SK-N-SH (cell line): ENCODE data around the gene KMT2B. TPM values are rescaled to one million over a fixed set of nuclear protein-coding genes. Genes with fewer than 3 reads are reported as not detected.

Experiments used
- CTCF ChIA-PET: fragments of 300-600, 350-600 bp; formaldehyde crosslinking; extraction: SDS; loops from one replicate; lab custom pipeline; 2021; lab: Yijun Ruan, JAX
- POLR2A ChIA-PET: fragments of 350-600 bp; sonication (Branson Sonifier 250); formaldehyde crosslinking; extraction: SDS; loops from one replicate; lab custom pipeline; 2020; ENCODE audit warnings: antibody characterized with exemption, inconsistent platforms; lab: Yijun Ruan, JAX
- DNase-seq: peaks from one replicate; pipeline ENCODE4 v3.0.0; 2012
- H2AFZ ChIP-seq: fragments of 200-600 bp; sonication (generic); 2 replicates; pipeline ENCODE4 v1.8.1; 2016; ENCODE audit warnings: antibody characterized with exemption, mild to moderate bottlenecking, low read depth
- H3F3A ChIP-seq: fragments of 200-600 bp; sonication (generic); replicated peaks from 2 replicates; pipeline ENCODE3; 2016; ENCODE audit warnings: antibody characterized with exemption, mild to moderate bottlenecking; ENCODE audit not compliant: insufficient read depth
- H3K27ac ChIP-seq, 2 experiments: fragments of 200-500 bp in 1 of 2; fragments of 200-600 bp in 1 of 2; sonication (Bioruptor generic) in 1 of 2; sonication (generic), shearing (Covaris generic) in 1 of 2; 2 replicates each; pipeline versions ENCODE4 v1.5.1 to v1.6.1; 2014 to 2016; ENCODE audit warnings: low read depth in 2 of 2, inconsistent platforms in 1 of 2, low read length in 1 of 2, mild to moderate bottlenecking in 1 of 2, mixed read lengths in 1 of 2
- H3K27me3 ChIP-seq: fragments of 200-600 bp; sonication (generic), shearing (Covaris generic); 2 replicates; pipeline ENCODE4 v1.6.1; 2016; ENCODE audit warnings: mixed run types; ENCODE audit not compliant: insufficient read depth
- H3K36me3 ChIP-seq, 2 experiments: fragments of 200-500 bp in 1 of 2; fragments of 200-600 bp in 1 of 2; sonication (Bioruptor generic) in 1 of 2; sonication (generic) in 1 of 2; replicated peaks in 1 of 2; 2 replicates each; pipeline versions ENCODE3 to v1.5.1; 2014 to 2016; ENCODE audit warnings: low read length in 1 of 2, mild to moderate bottlenecking in 1 of 2; ENCODE audit not compliant: insufficient read depth in 2 of 2, control insufficient read depth in 1 of 2
- H3K4me1 ChIP-seq, 2 experiments: fragments of 200-500 bp in 1 of 2; fragments of 200-600 bp in 1 of 2; sonication (Bioruptor generic) in 1 of 2; sonication (generic), shearing (Covaris generic) in 1 of 2; 2 replicates each; pipeline versions ENCODE4 v1.5.1 to v1.6.1; 2014 to 2016; ENCODE audit warnings: low read depth in 1 of 2, low read length in 1 of 2, mixed run types in 1 of 2; ENCODE audit not compliant: insufficient read depth in 2 of 2, control insufficient read depth in 1 of 2
- H3K4me2 ChIP-seq: fragments of 200-600 bp; sonication (generic), shearing (Covaris generic); 2 replicates; pipeline ENCODE4 v1.6.1; 2017; ENCODE audit warnings: mixed run types
- H3K4me3 ChIP-seq, 2 experiments: fragments of 200-500 bp in 1 of 2; fragments of 200-600 bp in 1 of 2; sonication (Bioruptor generic) in 1 of 2; sonication (generic), shearing (Covaris generic) in 1 of 2; 2 replicates each; pipeline versions ENCODE4 v1.5.1 to v1.8.1; 2014 to 2016; ENCODE audit warnings: low read depth in 2 of 2, inconsistent platforms in 1 of 2, low read length in 1 of 2, mild to moderate bottlenecking in 1 of 2, mixed read lengths in 1 of 2, moderate library complexity in 1 of 2
- H3K79me2 ChIP-seq: fragments of 200-600 bp; sonication (generic); 2 replicates; pipeline ENCODE4 v1.8.1; 2017; ENCODE audit warnings: mild to moderate bottlenecking; ENCODE audit not compliant: insufficient read depth
- H3K9ac ChIP-seq: fragments of 200-600 bp; sonication (generic); 2 replicates; pipeline ENCODE4 v1.6.1; 2017; ENCODE audit warnings: mixed run types
- H3K9me2 ChIP-seq: fragments of 200-600 bp; sonication (generic); 2 replicates; pipeline ENCODE4 v1.6.1; 2017; ENCODE audit warnings: mixed run types
- H3K9me3 ChIP-seq: fragments of 200-600 bp; sonication (generic); 2 replicates; pipeline ENCODE4 v1.6.1; 2017; ENCODE audit warnings: mixed run types, mild to moderate bottlenecking, moderate library complexity
- H4K20me1 ChIP-seq: fragments of 200-600 bp; sonication (generic); 2 replicates; pipeline ENCODE4 v1.6.1; 2017; ENCODE audit warnings: mild to moderate bottlenecking, mixed run types; ENCODE audit not compliant: insufficient read depth
- CHD2 ChIP-seq: fragments of 150-350 bp; IDR thresholded peaks from 2 replicates; pipeline ENCODE4 v1.6.1; 2018; ENCODE audit warnings: low read length; ENCODE audit not compliant: partially characterized antibody
- EZH2phosphoT487 ChIP-seq: fragments of 200-600 bp; sonication (generic); IDR thresholded peaks from 2 replicates; pipeline ENCODE4 v1.6.1; 2017; ENCODE audit warnings: low read depth, mixed run types, mild to moderate bottlenecking, antibody characterized with exemption, moderate library complexity, borderline replicate concordance
- FOSL2 ChIP-seq: IDR thresholded peaks from 2 replicates; pipeline ENCODE4 v1.4.0; 2012; ENCODE audit warnings: low read depth, mild to moderate bottlenecking, moderate library complexity, borderline replicate concordance
- GABPA ChIP-seq: IDR thresholded peaks from 2 replicates; pipeline ENCODE4 v1.4.0; 2012; ENCODE audit warnings: low read depth, mild to moderate bottlenecking
- MXI1 ChIP-seq: IDR thresholded peaks from 2 replicates; pipeline ENCODE4 v1.6.1; 2012; ENCODE audit warnings: mild to moderate bottlenecking, low read depth, low read length, improper control_type of control experiment
- POLR2AphosphoS5 ChIP-seq: IDR thresholded peaks from 2 replicates; pipeline ENCODE4 v1.6.1; 2012; ENCODE audit warnings: low read depth, low read length
- RAD21 ChIP-seq: IDR thresholded peaks from 2 replicates; pipeline ENCODE4 v1.6.1; 2012; ENCODE audit warnings: mild to moderate bottlenecking, low read length
- RXRA ChIP-seq: IDR thresholded peaks from 2 replicates; pipeline ENCODE4 v1.4.0; 2012; ENCODE audit warnings: low read depth, mild to moderate bottlenecking, borderline replicate concordance
- SIN3A ChIP-seq: IDR thresholded peaks from 2 replicates; pipeline ENCODE4 v1.6.1; 2012; ENCODE audit warnings: low read depth, mild to moderate bottlenecking, low read length, moderate library complexity, borderline replicate concordance
- TCF12 ChIP-seq: IDR thresholded peaks from 2 replicates; pipeline ENCODE4 v1.4.0; 2012
- TEAD4 ChIP-seq: IDR thresholded peaks from 2 replicates; pipeline ENCODE4 v1.4.0; 2012; ENCODE audit warnings: mild to moderate bottlenecking, borderline replicate concordance; ENCODE audit not compliant: insufficient read depth
- WGBS: methylation state at CpG from one replicate; pipeline ENCODE4 v1.1.6; 2017; ENCODE audit warnings: low lambda C conversion rate; 5-methylcytosine and 5-hydroxymethylcytosine counted together
- polyA plus RNA-seq, 3 experiments: library from polyadenylated mRNA; depleted of rRNA; stranded (reverse); fragments of >200 nt; gene quantifications; 2 replicates each; pipeline ENCODE4 v1.2.3, GENCODE V29; 2012
- TF ChIP-seq, protein P1 (sequence below): fragments of 200-600 bp; sonication (generic); IDR thresholded peaks from 2 replicates; pipeline ENCODE4 v1.6.1; 2017; ENCODE audit warnings: antibody characterized with exemption, mild to moderate bottlenecking, moderate library complexity
- TF ChIP-seq, protein P2 (sequence below): IDR thresholded peaks from 2 replicates; pipeline ENCODE4 v1.4.0; 2012; ENCODE audit warnings: low read depth, borderline replicate concordance
- TF ChIP-seq, protein P3 (sequence below): IDR thresholded peaks from 2 replicates; pipeline ENCODE4 v1.4.0; 2012; ENCODE audit warnings: low read depth

KMT2B gene
- polyA plus RNA-seq, 1 of the 3 experiments (the other 2 are of a cell fraction) = 29.2 TPM

DNA sequence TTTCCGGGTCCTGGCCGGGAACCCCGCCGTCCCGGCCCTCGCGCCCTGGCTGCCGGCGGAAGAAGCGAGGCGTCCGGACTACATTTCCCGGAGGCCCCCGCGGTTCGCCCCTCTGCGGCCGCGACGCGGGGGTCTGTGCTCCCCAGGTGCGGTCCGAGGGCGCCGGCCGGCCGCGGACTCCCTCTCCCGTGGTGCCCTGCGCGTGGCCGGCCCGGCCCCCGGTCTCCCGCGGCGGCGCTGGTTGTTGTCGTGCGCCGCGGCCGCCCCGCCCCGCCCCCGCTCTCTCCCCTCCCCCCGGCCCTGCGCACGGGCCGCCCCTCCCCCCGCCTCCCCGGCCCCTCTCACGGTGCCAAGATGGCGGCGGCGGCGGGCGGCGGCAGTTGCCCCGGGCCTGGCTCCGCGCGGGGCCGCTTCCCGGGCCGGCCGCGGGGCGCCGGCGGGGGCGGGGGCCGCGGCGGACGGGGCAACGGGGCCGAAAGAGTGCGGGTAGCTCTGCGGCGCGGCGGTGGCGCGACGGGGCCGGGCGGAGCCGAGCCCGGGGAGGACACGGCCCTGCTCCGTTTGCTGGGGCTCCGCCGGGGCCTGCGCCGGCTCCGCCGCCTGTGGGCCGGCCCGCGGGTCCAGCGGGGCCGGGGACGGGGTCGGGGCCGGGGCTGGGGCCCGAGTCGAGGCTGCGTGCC is at the start of gene KMT2B (continued):
- TF ChIP-seq FOSL2 = no peak
- TF ChIP-seq TCF12 = no peak

DNA sequence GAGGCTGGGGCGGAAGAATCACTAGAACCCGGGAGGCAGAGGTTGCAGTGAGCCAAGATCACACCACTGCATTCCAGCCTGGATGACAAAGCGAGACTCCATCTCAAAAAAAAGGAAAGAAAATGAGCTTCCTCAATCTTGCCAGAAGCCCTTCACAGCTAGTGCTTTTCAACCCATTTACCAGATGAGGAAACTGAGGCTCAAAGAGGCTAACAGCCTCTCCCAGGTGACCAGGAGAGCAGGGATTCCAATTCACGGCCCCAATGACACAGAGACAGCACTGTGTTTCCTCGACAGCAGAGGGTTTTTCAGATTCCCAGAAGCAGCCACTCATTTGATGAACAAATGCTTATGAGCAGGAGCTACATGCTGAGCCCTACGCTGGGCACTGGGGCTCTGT is 48.2 kb upstream of the KMT2B start:
- WGBS = 19% methylated on average over 6 of the region's 6 CpGs
- H3K79me2 ChIP-seq = no peaks in the 10 kb centered on the region
- POLR2A ChIA-PET = interaction anchor here (1.3 kb wide), 1 partner anchor 21 kb away, joined by 3 read pairs; the partner anchor contains the start of gene COX6B1
- no peak overlapping the region for H3K9ac ChIP-seq
- CTCF ChIA-PET = interaction anchor here (1.3 kb wide), 1 partner anchor 159 kb away, joined by 3 read pairs; no protein-coding TSS in a partner anchor
- TF ChIP-seq EZH2phosphoT487 (no peak), MXI1 (no peak), CHD2 (no peak), SIN3A (no peak), GABPA (no peak), POLR2AphosphoS5 (no peak), FOSL2 (no peak)
- TF ChIP-seq, protein P1, sequence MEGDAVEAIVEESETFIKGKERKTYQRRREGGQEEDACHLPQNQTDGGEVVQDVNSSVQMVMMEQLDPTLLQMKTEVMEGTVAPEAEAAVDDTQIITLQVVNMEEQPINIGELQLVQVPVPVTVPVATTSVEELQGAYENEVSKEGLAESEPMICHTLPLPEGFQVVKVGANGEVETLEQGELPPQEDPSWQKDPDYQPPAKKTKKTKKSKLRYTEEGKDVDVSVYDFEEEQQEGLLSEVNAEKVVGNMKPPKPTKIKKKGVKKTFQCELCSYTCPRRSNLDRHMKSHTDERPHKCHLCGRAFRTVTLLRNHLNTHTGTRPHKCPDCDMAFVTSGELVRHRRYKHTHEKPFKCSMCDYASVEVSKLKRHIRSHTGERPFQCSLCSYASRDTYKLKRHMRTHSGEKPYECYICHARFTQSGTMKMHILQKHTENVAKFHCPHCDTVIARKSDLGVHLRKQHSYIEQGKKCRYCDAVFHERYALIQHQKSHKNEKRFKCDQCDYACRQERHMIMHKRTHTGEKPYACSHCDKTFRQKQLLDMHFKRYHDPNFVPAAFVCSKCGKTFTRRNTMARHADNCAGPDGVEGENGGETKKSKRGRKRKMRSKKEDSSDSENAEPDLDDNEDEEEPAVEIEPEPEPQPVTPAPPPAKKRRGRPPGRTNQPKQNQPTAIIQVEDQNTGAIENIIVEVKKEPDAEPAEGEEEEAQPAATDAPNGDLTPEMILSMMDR = no peak
- H3K4me3 ChIP-seq = no peak overlapping the region
- no peak for DNase-seq
- no peaks in the 10 kb centered on the region for H3K36me3 ChIP-seq
- no peaks in the 10 kb centered on the region; a peak in 1 of 4 replicates for H3K4me1 ChIP-seq
- no peaks in the 10 kb centered on the region for H3K9me3 ChIP-seq
- no peak overlapping the region for H3K27ac ChIP-seq
- no peak overlapping the region for H3K4me2 ChIP-seq
- no peak overlapping the region for H2AFZ ChIP-seq
- H4K20me1 ChIP-seq = no peaks in the 10 kb centered on the region
- H3K9me2 ChIP-seq = no peaks in the 10 kb centered on the region
- peaks cover 33% of the 10 kb centered on the region; the same call in 1 of the 2 replicates for H3K27me3 ChIP-seq
- no peaks in the 10 kb centered on the region for H3F3A ChIP-seq

DNA sequence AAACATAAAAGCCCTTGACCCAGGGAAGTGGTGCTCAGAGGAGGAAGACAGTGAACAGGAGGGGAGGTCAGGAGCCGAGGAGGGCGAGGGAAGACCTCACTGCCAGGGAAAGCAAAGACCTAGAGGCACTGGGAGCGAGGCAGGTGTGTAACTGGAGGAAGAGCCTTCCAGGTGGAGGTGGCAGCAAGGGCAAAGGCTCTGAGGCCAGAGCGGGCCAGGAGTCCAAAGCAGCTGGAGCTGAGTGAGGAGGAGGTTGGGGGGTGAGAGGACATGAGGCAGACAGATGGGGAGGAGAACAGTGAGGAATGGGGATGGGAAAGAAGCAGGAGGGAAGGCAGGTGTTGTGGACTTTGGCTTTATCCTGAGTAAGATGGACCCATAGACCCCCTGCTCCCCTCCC is 47.8 kb upstream of the KMT2B start:
- H3K9me2 ChIP-seq = no peaks in the 10 kb centered on the region
- H3K27ac ChIP-seq = no peak overlapping the region
- H3K9me3 ChIP-seq = no peaks in the 10 kb centered on the region
- H3K79me2 ChIP-seq = no peaks in the 10 kb centered on the region
- no peaks in the 10 kb centered on the region for H3F3A ChIP-seq
- H3K4me2 ChIP-seq = no peak overlapping the region
- H3K4me3 ChIP-seq = no peak overlapping the region
- no peak overlapping the region for H2AFZ ChIP-seq
- H3K9ac ChIP-seq = no peak overlapping the region
- TF ChIP-seq, protein P2, sequence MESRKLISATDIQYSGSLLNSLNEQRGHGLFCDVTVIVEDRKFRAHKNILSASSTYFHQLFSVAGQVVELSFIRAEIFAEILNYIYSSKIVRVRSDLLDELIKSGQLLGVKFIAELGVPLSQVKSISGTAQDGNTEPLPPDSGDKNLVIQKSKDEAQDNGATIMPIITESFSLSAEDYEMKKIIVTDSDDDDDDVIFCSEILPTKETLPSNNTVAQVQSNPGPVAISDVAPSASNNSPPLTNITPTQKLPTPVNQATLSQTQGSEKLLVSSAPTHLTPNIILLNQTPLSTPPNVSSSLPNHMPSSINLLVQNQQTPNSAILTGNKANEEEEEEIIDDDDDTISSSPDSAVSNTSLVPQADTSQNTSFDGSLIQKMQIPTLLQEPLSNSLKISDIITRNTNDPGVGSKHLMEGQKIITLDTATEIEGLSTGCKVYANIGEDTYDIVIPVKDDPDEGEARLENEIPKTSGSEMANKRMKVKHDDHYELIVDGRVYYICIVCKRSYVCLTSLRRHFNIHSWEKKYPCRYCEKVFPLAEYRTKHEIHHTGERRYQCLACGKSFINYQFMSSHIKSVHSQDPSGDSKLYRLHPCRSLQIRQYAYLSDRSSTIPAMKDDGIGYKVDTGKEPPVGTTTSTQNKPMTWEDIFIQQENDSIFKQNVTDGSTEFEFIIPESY = no peak
- TF ChIP-seq RAD21 (no peak), RXRA (no peak), TEAD4 (no peak), GABPA (no peak)
- TF ChIP-seq, protein P3, sequence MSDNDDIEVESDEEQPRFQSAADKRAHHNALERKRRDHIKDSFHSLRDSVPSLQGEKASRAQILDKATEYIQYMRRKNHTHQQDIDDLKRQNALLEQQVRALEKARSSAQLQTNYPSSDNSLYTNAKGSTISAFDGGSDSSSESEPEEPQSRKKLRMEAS = no peak
- POLR2A ChIA-PET = interaction anchor here (1.3 kb wide), 1 partner anchor 22 kb away, joined by 3 read pairs; the partner anchor contains the start of gene COX6B1
- 16% methylated on average over 4 of the region's 4 CpGs for WGBS
- no peak for DNase-seq
- no peaks in the 10 kb centered on the region; a peak in 1 of 4 replicates for H3K4me1 ChIP-seq
- CTCF ChIA-PET = interaction anchor here (1.3 kb wide), 1 partner anchor 160 kb away, joined by 3 read pairs; no protein-coding TSS in a partner anchor
- no peaks in the 10 kb centered on the region for H4K20me1 ChIP-seq
- H3K27me3 ChIP-seq = peaks cover 37% of the 10 kb centered on the region; the same call in 1 of the 2 replicates
- H3K36me3 ChIP-seq = no peaks in the 10 kb centered on the region
